Measurements from ENCODE around the gene C1orf53. TPM values are rescaled to one million over a fixed set of nuclear protein-coding genes. Genes with fewer than 3 reads are reported as not detected.
"Not testable (repeated sequence)": the region's sequence is repeated elsewhere in the genome, so short reads cannot be mapped to it uniquely, and the experiment has no call there.

C1orf53 gene
- total RNA-seq, 4 donors from 2014 or later = 1.3 to 11.8 (median 10.3) TPM; not detected in 1

- TF ChIP-seq EP300 (IDR thresholded peaks at IDR 0.05) = no peak
- TF ChIP-seq CTCF (IDR thresholded peaks at IDR 0.05) = no peak
- no peak for TF ChIP-seq POLR2AphosphoS5 (IDR thresholded peaks at IDR 0.05)
- TF ChIP-seq POLR2A (IDR thresholded peaks at IDR 0.05) = no peak
- Histone ChIP-seq H3K27me3 (peaks cover 7% of the 10 kb centered on the region), H3K27ac (no peak overlapping the region), H3K36me3 (no peaks in the 10 kb centered on the region), H3K4me3 (no peak overlapping the region), H3K4me1 (no peaks in the 10 kb centered on the region), H3K9me3 (no peaks in the 10 kb centered on the region)
- no peak for DNase-seq (ENCODE audit: low spot score in 2 of 2)
- WGBS = 78% methylated on average over 4 of the region's 4 CpGs
These were observed 42.1 kb downstream of the C1orf53 start for GRCh38 chr1:197944485-197944884.

- no peaks in the 10 kb centered on the region for H3K36me3 ChIP-seq
- whole genome bisulfite sequencing = 68% methylated on average over 8 of the region's 8 CpGs
- no peaks in the 10 kb centered on the region for H3K9me3 ChIP-seq
- TF ChIP-seq CTCF (IDR thresholded peaks at IDR 0.05) (no peak), EP300 (IDR thresholded peaks at IDR 0.05) (no peak), POLR2AphosphoS5 (IDR thresholded peaks at IDR 0.05) (no peak), POLR2A (IDR thresholded peaks at IDR 0.05) (no peak)
- H3K27ac ChIP-seq = no peak overlapping the region
- peaks cover 3% of the 10 kb centered on the region for H3K27me3 ChIP-seq
- H3K4me1 ChIP-seq = no peaks in the 10 kb centered on the region
- DNase-seq (ENCODE audit: low spot score in 2 of 2) = no peak
- H3K4me3 ChIP-seq = no peak overlapping the region
These were observed 46.8 kb downstream of the C1orf53 start for GRCh38 chr1:197948926-197949899.

DNA sequence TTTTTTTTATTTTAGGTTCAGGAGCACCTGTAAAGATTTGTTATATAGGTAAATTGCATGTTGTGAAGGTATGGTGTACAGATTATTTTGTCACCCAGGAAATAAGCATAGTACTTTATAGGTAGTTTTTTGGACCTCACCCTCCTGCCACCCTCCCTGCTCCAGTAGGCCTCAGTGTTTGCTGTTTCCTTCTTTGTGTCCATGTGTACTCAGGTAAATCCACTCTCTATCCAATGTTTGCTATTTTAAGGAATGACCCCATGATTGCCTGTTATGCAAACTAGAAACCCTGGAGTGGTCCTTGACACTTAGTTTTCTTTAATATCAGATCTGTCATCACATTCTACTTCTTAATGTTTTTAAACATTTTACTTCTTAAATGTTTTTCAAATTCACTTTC, 48.7 kb downstream of the C1orf53 start:
- no peak overlapping the region for H3K27ac ChIP-seq
- TF ChIP-seq POLR2AphosphoS5 (IDR thresholded peaks at IDR 0.05) = no peak
- TF ChIP-seq CTCF (IDR thresholded peaks at IDR 0.05) = no peak
- TF ChIP-seq POLR2A (IDR thresholded peaks at IDR 0.05) = no peak
- no peak for TF ChIP-seq EP300 (IDR thresholded peaks at IDR 0.05)
- H3K9me3 ChIP-seq = no peaks in the 10 kb centered on the region
- H3K36me3 ChIP-seq = no peaks in the 10 kb centered on the region
- no peaks in the 10 kb centered on the region for H3K4me1 ChIP-seq
- no peak overlapping the region for H3K4me3 ChIP-seq
- DNase-seq (ENCODE audit: low spot score in 2 of 2) = no peak
- peaks cover 3% of the 10 kb centered on the region for H3K27me3 ChIP-seq

GRCh38 chr1:197951617-197952175, 49.3 kb downstream of the C1orf53 start:
- no peak overlapping the region for H3K27ac ChIP-seq
- peaks cover 3% of the 10 kb centered on the region for H3K27me3 ChIP-seq
- no peaks in the 10 kb centered on the region for H3K9me3 ChIP-seq
- no peak overlapping the region for H3K4me3 ChIP-seq
- DNase-seq (ENCODE audit: low spot score in 2 of 2) = no peak
- H3K36me3 ChIP-seq = no peaks in the 10 kb centered on the region
- TF ChIP-seq CTCF (IDR thresholded peaks at IDR 0.05) (no peak), POLR2A (IDR thresholded peaks at IDR 0.05) (no peak), EP300 (IDR thresholded peaks at IDR 0.05) (no peak), POLR2AphosphoS5 (IDR thresholded peaks at IDR 0.05) (no peak)
- H3K4me1 ChIP-seq = no peaks in the 10 kb centered on the region
- WGBS = 89% methylated on average over 5 of the region's 5 CpGs

DNA sequence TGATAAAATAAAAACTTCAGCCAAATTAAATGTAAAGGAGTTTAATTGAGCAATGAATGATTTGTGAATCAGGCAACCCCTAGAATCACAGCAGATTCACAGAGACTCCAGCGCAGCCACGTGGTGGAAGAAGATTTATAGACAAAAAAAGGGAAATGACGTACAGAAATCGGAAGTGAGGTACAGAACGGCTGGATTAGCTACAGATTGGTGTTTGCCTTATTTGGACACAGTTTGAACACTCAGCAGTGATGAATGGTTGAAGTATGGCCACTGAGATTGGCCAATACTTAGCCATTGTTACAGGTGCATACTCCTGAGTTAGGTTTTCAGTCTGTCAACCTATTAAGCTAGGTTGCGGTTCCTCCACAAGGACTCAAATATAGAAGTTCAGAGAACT, 51.0 kb downstream of the C1orf53 start:
- not testable (repeated sequence) for H3K36me3 ChIP-seq; DNase-seq (ENCODE audit: low spot score in 2 of 2); H3K27me3 ChIP-seq; H3K4me1 ChIP-seq; H3K27ac ChIP-seq; H3K9me3 ChIP-seq; H3K4me3 ChIP-seq
- 75% methylated on average over 6 of the region's 6 CpGs for WGBS

Measured in suprapubic skin (tissue), 4 donors.